22Rv1 (cell line): ENCODE results near the gene DUSP22.

Experiments
- H3K27ac ChIP-seq: fragments of 450-650 bp; 2 replicates; pipeline ENCODE4 v1.5.1; 2017
- CTCF ChIP-seq: fragments of 450-650 bp; IDR thresholded peaks from 2 replicates; pipeline ENCODE4 v1.5.1; 2017; ENCODE audit warnings: mild to moderate bottlenecking
- ZFX ChIP-seq: fragments of 450-650 bp; IDR thresholded peaks from 2 replicates; pipeline ENCODE4 v1.6.1; 2017; ENCODE audit warnings: antibody characterized with exemption, borderline replicate concordance

DUSP22 gene

GRCh38 chr6:391559-392440 is 99.5 kb downstream of the DUSP22 start, which contains the start of gene IRF4:
TSS of gene IRF4 (plus strand) at chr6:391752. CDS start at chr6:393153, 1,401 bp downstream.
- H3K27ac ChIP-seq: no peak within 1 kb of the TSS
- TF ChIP-seq CTCF (no peak), ZFX (no peak)

DNA sequence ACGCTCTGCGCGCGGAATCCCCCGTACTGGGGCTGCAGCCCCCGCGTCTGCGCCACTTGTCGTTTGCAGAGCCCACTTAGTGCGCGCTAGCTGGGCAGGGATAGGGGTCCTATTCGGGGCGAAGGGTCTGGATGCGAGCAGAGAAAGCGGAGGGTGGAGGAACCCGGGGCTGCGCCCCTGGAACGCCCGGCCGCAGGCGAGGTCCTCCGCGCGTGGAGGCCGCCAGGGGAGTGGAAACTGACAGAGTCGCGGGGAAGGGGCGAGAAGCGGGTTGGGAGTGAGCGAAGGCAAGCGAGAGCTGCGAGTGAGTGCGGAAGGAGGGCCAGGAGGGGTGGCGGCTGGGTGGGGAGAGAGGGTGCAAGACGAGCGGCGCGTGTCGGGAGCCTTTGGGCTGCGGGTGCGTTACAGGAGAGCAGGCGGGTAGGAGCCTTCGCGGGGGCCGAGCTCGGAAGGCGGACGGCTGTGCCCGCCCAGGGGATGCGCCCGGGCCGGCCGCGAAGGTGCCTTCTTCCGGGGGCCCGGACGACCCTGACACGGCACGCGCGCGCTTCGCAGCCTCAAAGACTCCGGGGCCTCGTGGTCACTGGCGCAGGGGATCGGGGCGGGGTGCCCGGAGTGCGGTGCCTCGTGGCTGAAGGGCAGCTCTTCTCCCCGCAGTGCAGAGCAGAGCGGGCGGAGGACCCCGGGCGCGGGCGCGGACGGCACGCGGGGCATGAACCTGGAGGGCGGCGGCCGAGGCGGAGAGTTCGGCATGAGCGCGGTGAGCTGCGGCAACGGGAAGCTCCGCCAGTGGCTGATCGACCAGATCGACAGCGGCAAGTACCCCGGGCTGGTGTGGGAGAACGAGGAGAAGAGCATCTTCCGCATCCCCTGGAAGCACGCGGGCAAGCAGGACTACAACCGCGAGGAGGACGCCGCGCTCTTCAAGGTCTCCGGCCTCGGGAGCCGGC is 100.4 kb downstream of the DUSP22 start:
- TF ChIP-seq CTCF: no peak
- no peak for TF ChIP-seq ZFX
- no peak overlapping the region for H3K27ac ChIP-seq

- no peak for TF ChIP-seq CTCF
- no peak for TF ChIP-seq ZFX
- no peak overlapping the region for H3K27ac ChIP-seq
Measured at GRCh38 chr6:393391-394221, 101.3 kb downstream of the DUSP22 start.

DNA sequence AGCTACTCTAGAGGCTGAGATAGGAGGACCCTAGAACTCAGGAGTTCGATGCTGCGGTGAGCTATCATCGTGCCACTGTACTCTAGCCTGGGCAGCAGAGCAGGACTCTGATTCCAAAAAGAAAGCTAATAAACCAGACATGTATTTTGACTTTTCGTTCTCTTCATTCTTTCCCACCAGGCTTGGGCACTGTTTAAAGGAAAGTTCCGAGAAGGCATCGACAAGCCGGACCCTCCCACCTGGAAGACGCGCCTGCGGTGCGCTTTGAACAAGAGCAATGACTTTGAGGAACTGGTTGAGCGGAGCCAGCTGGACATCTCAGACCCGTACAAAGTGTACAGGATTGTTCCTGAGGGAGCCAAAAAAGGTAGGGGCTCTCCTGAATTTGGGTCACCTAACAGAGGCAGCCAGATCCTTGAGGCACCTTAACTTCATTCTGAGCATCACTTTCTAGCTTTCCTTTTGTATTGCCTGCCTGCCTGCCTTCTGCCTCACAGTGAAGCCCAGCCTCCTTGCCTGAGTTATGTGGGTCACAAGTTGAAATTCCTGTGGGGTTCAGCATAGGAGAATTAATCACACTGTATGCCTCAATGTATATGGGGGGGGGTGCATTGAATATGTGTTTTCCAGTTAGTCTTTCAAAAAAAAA is 102.5 kb downstream of the DUSP22 start:
- TF ChIP-seq CTCF (no peak), ZFX (no peak)
- H3K27ac ChIP-seq: no peak overlapping the region

- no peak overlapping the region for H3K27ac ChIP-seq
Measured at GRCh38 chr6:395432-396125, 103.3 kb downstream of the DUSP22 start.

More at GRCh38 chr6:395432-396125, 103.3 kb downstream of the DUSP22 start:
- TF ChIP-seq CTCF (no peak), ZFX (no peak)
